ENCODE measurements around the gene KCNT1.

KCNT1 gene

GRCh38 chr9:135804581-135805421 is 102.8 kb downstream of the KCNT1 start:
- DNase-seq, result no peak

GRCh38 chr9:135805422-135806022 is 103.5 kb downstream of the KCNT1 start:
- DNase-seq, result no peak

GRCh38 chr9:135809166-135809565 is 107.2 kb downstream of the KCNT1 start:
- DNase-seq, result no peak

GRCh38 chr9:135810806-135811575 is 109.0 kb downstream of the KCNT1 start:
- DNase-seq, result no peak

DNA sequence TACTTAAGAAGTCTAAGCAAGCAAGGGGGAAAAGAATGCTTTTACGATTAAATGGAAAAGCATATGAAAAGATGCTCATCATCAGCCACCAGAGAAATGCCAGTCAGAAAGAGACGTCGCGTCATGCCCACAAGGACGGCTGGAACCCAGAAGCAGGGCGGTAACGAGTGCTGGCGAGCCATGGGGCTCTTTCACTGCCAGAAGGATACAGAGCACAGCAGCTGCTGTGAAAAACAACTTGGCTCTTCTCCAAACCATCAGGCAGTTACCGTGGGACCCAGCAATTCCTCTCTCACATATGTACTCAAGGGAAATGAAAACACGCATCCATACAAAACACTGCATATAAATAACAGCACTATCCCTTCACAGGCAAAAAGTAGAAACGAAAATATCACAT is 109.8 kb downstream of the KCNT1 start:
- DNase-seq, result no peak

DNA sequence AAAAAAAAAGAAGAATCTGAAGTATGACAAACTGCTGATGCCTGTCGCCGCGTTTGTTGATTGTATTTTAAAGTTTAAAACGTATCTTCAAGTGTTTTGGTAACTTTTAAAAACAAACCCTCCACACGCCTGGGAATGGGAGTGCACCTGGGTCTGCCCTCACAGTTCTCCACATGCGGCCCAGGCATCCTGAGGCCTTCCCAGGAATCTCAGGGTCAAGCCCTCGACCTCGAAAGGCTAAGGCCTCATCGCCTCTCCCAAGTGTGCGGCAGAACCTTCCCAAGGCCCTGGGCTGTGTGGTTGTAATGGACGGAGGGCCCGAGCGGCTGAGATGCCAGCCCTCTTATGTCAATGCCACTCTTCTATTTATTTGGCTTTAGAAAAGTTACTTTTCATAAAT is 111.0 kb downstream of the KCNT1 start:
- no peak for DNase-seq

GRCh38 chr9:135813671-135814290 is 111.8 kb downstream of the KCNT1 start:
- no peak for DNase-seq

- DNase-seq, result no peak
Observed at GRCh38 chr9:135814421-135815095, 112.6 kb downstream of the KCNT1 start.

DNA sequence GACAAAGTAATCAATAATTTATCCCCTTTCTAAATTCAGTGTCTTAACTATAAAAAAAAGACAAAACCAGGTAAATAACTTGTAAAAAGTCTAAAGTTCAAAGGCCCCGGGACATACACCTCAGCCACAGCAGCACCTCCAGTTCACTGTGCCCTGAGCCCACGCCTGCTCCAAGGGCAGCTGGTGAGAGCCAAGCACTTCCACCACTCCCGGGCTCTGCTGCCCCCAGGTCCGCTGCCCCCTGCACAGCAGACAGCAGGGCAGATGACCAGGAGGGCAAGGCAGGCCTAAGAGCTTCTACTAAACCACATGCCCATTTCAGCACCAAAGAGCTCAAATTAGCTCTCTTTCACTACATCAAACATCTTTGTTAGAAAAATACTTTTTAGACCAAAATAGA is 113.4 kb downstream of the KCNT1 start:
- no peak for DNase-seq

- no peak for DNase-seq
Observed at GRCh38 chr9:135815830-135816650, 114.1 kb downstream of the KCNT1 start.

DNA sequence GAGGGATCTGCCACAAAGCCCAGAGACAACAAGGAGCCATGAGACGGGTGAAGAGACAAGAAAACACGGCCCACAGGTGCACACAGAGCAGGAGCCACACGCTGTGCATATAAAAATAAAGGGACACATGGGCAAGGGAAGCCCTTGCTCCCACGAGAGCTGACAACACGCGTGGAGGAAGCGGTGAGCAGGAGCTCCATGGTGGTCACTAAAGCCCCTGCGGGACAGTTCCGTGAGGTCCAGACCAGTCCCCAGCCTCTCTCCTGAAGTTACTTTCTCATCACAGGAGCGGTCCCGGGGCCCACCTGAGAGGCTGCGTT is 114.6 kb downstream of the KCNT1 start:
- DNase-seq, result no peak

DNA sequence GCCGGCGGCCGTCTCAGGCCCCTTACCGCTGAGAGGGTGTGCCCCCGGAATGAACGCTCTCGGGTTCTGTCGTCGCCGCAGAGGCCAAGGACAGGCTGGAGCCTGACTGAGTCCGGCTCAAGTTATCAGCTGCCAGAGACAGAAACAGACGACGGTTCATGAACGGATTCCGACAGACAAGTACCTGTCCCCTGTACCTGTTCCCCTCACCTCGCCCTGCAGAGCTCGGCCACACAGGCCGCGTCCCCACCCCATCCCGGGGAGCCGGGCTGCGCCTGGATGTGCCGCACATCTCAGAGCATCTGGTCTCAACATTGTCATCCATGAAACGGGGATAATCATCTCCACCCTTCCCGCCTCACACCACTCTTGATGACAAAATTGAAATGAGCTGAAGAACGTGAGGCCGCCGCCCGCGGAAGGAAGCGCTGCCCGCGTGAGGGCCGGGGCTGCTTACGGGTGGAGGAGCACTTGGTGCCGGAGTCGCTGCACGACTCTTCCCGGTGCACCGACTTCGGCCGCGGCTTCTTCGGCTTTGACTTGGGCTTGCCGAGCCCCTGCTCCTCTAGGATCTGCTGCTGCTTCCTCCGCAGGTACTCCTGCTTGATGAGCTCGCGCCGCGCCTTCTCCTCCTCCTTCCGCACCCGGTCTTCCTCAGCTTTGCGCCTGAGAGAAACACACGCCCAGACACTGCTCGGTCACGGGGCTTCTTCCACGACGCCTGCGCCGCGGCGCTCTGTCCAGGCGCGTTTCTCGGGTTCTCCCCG is 116.1 kb downstream of the KCNT1 start:
- no peak for DNase-seq

GRCh38 chr9:135818718-135819475 is 116.9 kb downstream of the KCNT1 start:
- DNase-seq, result no peak

GRCh38 chr9:135819905-135820304 is 117.9 kb downstream of the KCNT1 start:
- DNase-seq, result no peak

DNA sequence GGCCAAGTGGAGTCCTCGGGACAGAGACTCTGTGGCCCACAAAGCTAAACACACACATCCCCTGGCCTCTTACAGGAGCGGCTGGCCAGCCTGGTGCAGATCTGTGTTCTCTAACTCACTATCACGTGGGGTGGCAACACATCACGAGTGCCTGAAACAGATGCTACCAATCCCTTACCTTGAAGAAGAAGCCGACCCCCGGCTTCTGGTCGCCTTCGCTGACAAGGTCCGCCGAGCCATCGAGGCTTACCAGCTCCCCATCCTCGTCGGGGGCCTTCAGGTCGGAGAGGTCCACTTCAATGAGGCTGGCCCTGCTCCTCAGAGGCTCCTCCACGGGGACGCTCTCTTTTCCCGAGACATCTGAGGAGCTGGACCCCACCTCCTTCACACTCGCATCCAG is 118.7 kb downstream of the KCNT1 start:
- no peak for DNase-seq

GRCh38 chr9:135821116-135821515 is 119.1 kb downstream of the KCNT1 start:
- DNase-seq, result no peak

DNA sequence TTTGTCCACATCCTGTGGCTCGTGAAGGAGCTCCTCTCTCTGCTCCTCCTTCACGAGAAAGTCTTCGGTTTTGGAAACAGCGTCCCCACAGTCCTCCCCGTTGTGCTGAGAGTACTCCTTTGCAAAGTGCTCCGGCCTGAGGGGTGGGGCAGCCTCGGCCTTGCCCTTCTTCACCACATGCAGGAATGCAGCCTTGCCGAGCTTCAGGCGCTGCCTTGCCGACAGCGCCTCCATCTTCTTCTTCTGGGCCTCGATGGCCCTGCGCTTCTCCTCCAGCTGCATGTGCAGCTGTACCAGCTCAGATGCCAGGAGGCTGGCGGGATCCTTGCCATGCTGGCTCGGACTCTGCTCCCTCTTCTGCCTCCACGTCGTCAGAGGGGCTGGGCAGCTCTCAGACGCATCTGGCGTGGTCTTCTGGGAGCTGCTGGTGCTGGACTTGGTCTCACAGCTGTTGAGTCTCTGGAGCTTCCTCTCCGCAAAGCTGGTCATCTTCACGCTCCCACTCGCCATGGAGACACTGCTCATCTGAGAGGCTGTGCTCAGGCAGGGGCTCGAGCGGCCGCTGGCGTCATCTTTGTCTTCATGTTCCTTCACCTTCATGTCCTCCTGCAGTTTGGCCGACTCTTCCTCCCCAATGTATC is 119.9 kb downstream of the KCNT1 start:
- no peak for DNase-seq

DNA sequence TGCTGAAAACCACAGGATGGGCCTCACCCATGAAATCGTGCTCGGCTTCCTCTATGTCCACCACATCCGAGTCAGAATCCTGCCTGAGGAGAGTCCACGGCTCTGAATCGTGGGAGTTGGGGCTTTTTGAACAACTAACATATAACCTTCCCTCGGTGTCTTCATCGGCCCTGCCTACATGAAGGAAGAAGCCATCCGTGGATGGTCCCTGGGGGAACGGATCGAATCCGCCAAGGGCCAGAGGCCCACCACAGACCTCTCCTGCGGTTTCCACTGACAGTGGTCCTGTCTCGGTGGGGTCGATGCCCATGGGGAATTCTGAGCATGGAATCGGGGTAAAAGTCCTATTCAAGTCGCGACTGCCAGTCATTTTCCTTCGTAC is 120.4 kb downstream of the KCNT1 start:
- DNase-seq, result no peak

- DNase-seq, result no peak
Observed at GRCh38 chr9:135823036-135823435, 121.1 kb downstream of the KCNT1 start.
